Epithelial cell of proximal tubule (primary cell): Measurements from ENCODE around the gene SCD5. TPM values are rescaled to one million over a fixed set of nuclear protein-coding genes. Genes with fewer than 3 reads are reported as not detected.

Experiments
- DNase-seq: peaks from one replicate; pipeline ENCODE4 v3.0.0-alpha.2; 2011; ENCODE audit warnings: low read depth
- H3K4me3 ChIP-seq: 2 replicates; pipeline ENCODE4 v1.5.1; 2011; ENCODE audit warnings: low read depth, mild to moderate bottlenecking, low read length
- CTCF ChIP-seq: conservative IDR thresholded peaks from 2 replicates; pipeline ENCODE4 v1.5.1; 2012; ENCODE audit warnings: low read depth, mild to moderate bottlenecking, low read length
- total RNA-seq: library from RNA; depleted of rRNA; stranded (reverse); fragments of >200 nt; gene quantifications from 2 replicates; pipeline ENCODE4 v1.2.3, GENCODE V29; 2015

SCD5 gene
- total RNA-seq, 1 donor from 2014 or later = 22.7 TPM

GRCh38 chr4:82779032-82779431, 19.6 kb downstream of the SCD5 start:
- no peak overlapping the region for H3K4me3 ChIP-seq
- peak; percentile 57 for DNase-seq

GRCh38 chr4:82777857-82778525, 20.6 kb downstream of the SCD5 start:
- H3K4me3 ChIP-seq = no peak overlapping the region
- no peak for DNase-seq
- TF ChIP-seq CTCF = no peak

More at GRCh38 chr4:82779032-82779431, 19.6 kb downstream of the SCD5 start:
- TF ChIP-seq CTCF = no peak

GRCh38 chr4:82776925-82777542, 21.6 kb downstream of the SCD5 start:
- H3K4me3 ChIP-seq = no peak overlapping the region
- no peak for DNase-seq
- TF ChIP-seq CTCF = no peak

GRCh38 chr4:82775243-82775642, 23.4 kb downstream of the SCD5 start:
- no peak for DNase-seq
- TF ChIP-seq CTCF = no peak
- H3K4me3 ChIP-seq = no peak overlapping the region

GRCh38 chr4:82774711-82775171, 23.9 kb downstream of the SCD5 start:
- peak; percentile 77 for DNase-seq
- H3K4me3 ChIP-seq = no peak overlapping the region
- no peak for TF ChIP-seq CTCF

- no peak for TF ChIP-seq CTCF
- no peak for DNase-seq
Measured at GRCh38 chr4:82773057-82773456, 25.5 kb downstream of the SCD5 start.

GRCh38 chr4:82770607-82771006, 28.0 kb downstream of the SCD5 start:
- DNase-seq = no peak
- no peak overlapping the region for H3K4me3 ChIP-seq
- no peak for TF ChIP-seq CTCF

More at GRCh38 chr4:82773057-82773456, 25.5 kb downstream of the SCD5 start:
- H3K4me3 ChIP-seq = no peak overlapping the region
